ENCODE results near the gene GNB4.
A peak's percentile ranks its signal among the peaks of the same experiment; 100 is the strongest.

GNB4 gene

DNA sequence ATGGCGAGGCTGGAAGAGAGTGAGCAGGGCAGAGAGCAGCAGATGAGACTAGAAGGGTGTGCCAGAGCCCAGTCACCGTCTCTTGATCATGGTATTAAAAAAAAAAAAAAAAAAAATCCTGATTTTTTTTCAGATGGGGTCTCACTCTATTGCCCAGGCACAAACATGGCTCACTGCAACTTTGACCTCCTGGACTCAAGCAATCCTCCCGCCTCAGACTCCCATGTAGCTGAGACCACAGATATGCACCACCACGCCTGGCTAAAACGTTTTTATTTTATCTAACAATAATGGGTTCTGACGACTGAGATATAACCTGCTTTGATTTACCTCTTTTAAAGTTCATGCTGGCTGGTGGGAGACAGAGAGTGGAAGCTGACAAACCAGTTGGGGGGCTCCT is 4.0 kb downstream of the GNB4 start:
- Histone ChIP-seq H3K14ac (ENCODE audit: low read length) (no peak overlapping the region), H2BK120ac (ENCODE audit: insufficient read depth, low read length, poor library complexity) (no peak overlapping the region), H4K12ac (ENCODE audit: low read depth, low read length) (no peak overlapping the region), H3K9ac (ENCODE audit: low read length) (no peak overlapping the region), H3K79me2 (ENCODE audit: control insufficient read depth, insufficient read depth, low read length, poor library complexity) (peaks cover 9% of the 10 kb centered on the region), H3K9me3 (ENCODE audit: insufficient read depth, low read depth, low read length) (no peaks in the 10 kb centered on the region), H3K27ac (ENCODE audit: low read depth, low read length) (no peak overlapping the region), H3K4me1 (ENCODE audit: control insufficient read depth in 1 of 2, insufficient read depth in 2 of 2, low read length in 2 of 2) (peaks cover 3 to 4% of the 10 kb centered on the region in 2 experiments), H3K4ac (ENCODE audit: low read depth, low read length) (no peak overlapping the region), H3K4me3 (ENCODE audit: low read depth, low read length) (no peak overlapping the region), H2BK5ac (ENCODE audit: low read depth, low read length, poor library complexity) (no peak overlapping the region), H3K23ac (ENCODE audit: low read length) (no peak overlapping the region), H2AFZ (ENCODE audit: insufficient read depth, low read length, poor library complexity) (no peak overlapping the region), H4K91ac (ENCODE audit: low read depth, low read length) (no peak overlapping the region), H3K36me3 (ENCODE audit: control insufficient read depth in 1 of 2, insufficient read depth in 2 of 2, low read length in 2 of 2) (no peaks in the 10 kb centered on the region), H3K18ac (ENCODE audit: low read length) (no peak overlapping the region), H3K79me1 (ENCODE audit: low read length) (peaks cover 8% of the 10 kb centered on the region), H2AK5ac (ENCODE audit: low read length) (no peak overlapping the region), H2BK12ac (ENCODE audit: low read length) (no peak overlapping the region), H3K4me2 (ENCODE audit: low read length) (no peak overlapping the region), H3K27me3 (ENCODE audit: insufficient read depth, low read length) (no peaks in the 10 kb centered on the region), H4K8ac (ENCODE audit: low read depth, low read length) (no peak overlapping the region)
- DNase-seq = no peak
- WGBS (ENCODE audit: extremely low coverage, insufficient coverage, insufficient read length) = no CpG with 5 or more reads among the region's 6 CpGs

DNA sequence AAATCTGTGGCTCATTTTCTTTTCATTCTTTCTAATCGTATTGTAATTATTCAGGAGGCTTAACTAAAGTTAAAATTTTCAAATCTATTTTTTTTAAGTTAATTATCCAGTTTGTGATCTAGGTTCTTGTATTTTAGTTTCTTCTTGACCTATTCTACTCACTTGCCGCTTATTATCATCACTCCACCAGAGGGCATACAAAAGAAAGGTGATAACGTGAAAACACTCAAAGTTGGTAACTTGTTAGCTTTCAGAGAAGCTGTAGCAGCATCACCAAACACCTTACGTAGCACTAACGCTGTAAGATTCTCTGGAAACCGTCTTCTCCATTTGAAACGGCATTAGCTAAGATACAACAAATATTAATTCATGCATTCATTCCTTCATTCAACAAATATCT is 4.8 kb downstream of the GNB4 start:
- no peak overlapping the region for H4K8ac ChIP-seq (ENCODE audit: low read depth, low read length)
- no peaks in the 10 kb centered on the region for H3K9me3 ChIP-seq (ENCODE audit: insufficient read depth, low read depth, low read length)
- H3K36me3 ChIP-seq (ENCODE audit: control insufficient read depth in 1 of 2, insufficient read depth in 2 of 2, low read length in 2 of 2) = no peaks in the 10 kb centered on the region
- no peak overlapping the region for H3K23ac ChIP-seq (ENCODE audit: low read length)
- no peak overlapping the region for H3K14ac ChIP-seq (ENCODE audit: low read length)
- H3K79me1 ChIP-seq (ENCODE audit: low read length) = peaks cover 6% of the 10 kb centered on the region
- DNase-seq = peak in 1 of 2 donors; percentile 31
- peaks cover 6% of the 10 kb centered on the region for H3K79me2 ChIP-seq (ENCODE audit: control insufficient read depth, insufficient read depth, low read length, poor library complexity)
- H2AK5ac ChIP-seq (ENCODE audit: low read length) = no peak overlapping the region
- no peak overlapping the region for H2BK12ac ChIP-seq (ENCODE audit: low read length)
- peaks cover 3 to 4% of the 10 kb centered on the region in 2 experiments for H3K4me1 ChIP-seq (ENCODE audit: control insufficient read depth in 1 of 2, insufficient read depth in 2 of 2, low read length in 2 of 2)
- no peak overlapping the region for H2BK120ac ChIP-seq (ENCODE audit: insufficient read depth, low read length, poor library complexity)
- no peak overlapping the region for H2BK5ac ChIP-seq (ENCODE audit: low read depth, low read length, poor library complexity)
- H3K4ac ChIP-seq (ENCODE audit: low read depth, low read length) = no peak overlapping the region
- WGBS (ENCODE audit: extremely low coverage, insufficient coverage, insufficient read length) = no CpG with 5 or more reads among the region's 7 CpGs
- no peak overlapping the region for H3K9ac ChIP-seq (ENCODE audit: low read length)
- no peak overlapping the region for H3K18ac ChIP-seq (ENCODE audit: low read length)
- H3K4me3 ChIP-seq (ENCODE audit: low read depth, low read length) = no peak overlapping the region
- no peak overlapping the region for H3K4me2 ChIP-seq (ENCODE audit: low read length)
- H2AFZ ChIP-seq (ENCODE audit: insufficient read depth, low read length, poor library complexity) = no peak overlapping the region
- no peaks in the 10 kb centered on the region for H3K27me3 ChIP-seq (ENCODE audit: insufficient read depth, low read length)
- H4K91ac ChIP-seq (ENCODE audit: low read depth, low read length) = no peak overlapping the region
- H3K27ac ChIP-seq (ENCODE audit: low read depth, low read length) = no peak overlapping the region
- no peak overlapping the region for H4K12ac ChIP-seq (ENCODE audit: low read depth, low read length)

DNA sequence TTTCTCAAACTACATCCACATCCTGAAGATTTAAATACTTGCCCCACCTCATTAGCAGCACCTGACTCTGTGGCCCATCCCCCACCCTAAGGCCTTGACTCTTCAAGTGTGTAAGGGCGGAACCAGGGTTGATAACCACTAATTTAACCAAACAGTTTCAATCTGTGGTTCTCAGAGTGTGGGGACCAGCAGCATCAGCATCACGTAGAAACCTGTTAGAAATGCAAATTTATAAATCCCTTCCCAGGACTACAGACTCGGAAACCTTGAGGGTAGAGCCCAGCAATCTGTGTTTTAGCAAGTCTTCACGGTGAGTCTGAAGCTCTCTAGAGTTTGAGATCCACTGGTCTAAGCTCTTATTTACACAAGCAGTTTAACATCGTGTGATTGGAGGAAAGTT is 12.4 kb downstream of the GNB4 start:
- Histone ChIP-seq H3K4ac (ENCODE audit: low read depth, low read length) (no peak overlapping the region), H4K12ac (ENCODE audit: low read depth, low read length) (no peak overlapping the region), H2AFZ (ENCODE audit: insufficient read depth, low read length, poor library complexity) (no peak overlapping the region), H3K18ac (ENCODE audit: low read length) (no peak overlapping the region), H3K4me1 (ENCODE audit: control insufficient read depth in 1 of 2, insufficient read depth in 2 of 2, low read length in 2 of 2) (no peaks in the 10 kb centered on the region), H2BK12ac (ENCODE audit: low read length) (no peak overlapping the region), H3K23ac (ENCODE audit: low read length) (no peak overlapping the region), H3K27ac (ENCODE audit: low read depth, low read length) (no peak overlapping the region), H3K79me1 (ENCODE audit: low read length) (no peaks in the 10 kb centered on the region), H2BK5ac (ENCODE audit: low read depth, low read length, poor library complexity) (no peak overlapping the region), H3K9me3 (ENCODE audit: insufficient read depth, low read depth, low read length) (no peaks in the 10 kb centered on the region), H3K9ac (ENCODE audit: low read length) (no peak overlapping the region), H4K91ac (ENCODE audit: low read depth, low read length) (no peak overlapping the region), H3K4me2 (ENCODE audit: low read length) (no peak overlapping the region), H3K27me3 (ENCODE audit: insufficient read depth, low read length) (no peaks in the 10 kb centered on the region), H2AK5ac (ENCODE audit: low read length) (no peak overlapping the region), H2BK120ac (ENCODE audit: insufficient read depth, low read length, poor library complexity) (no peak overlapping the region), H3K4me3 (ENCODE audit: low read depth, low read length) (no peak overlapping the region), H3K79me2 (ENCODE audit: control insufficient read depth, insufficient read depth, low read length, poor library complexity) (no peaks in the 10 kb centered on the region), H3K14ac (ENCODE audit: low read length) (no peak overlapping the region), H4K8ac (ENCODE audit: low read depth, low read length) (no peak overlapping the region), H3K36me3 (ENCODE audit: control insufficient read depth in 1 of 2, insufficient read depth in 2 of 2, low read length in 2 of 2) (no peaks in the 10 kb centered on the region)
- no peak for DNase-seq
- no CpG with 5 or more reads among the region's 5 CpGs for WGBS (ENCODE audit: extremely low coverage, insufficient coverage, insufficient read length)

DNA sequence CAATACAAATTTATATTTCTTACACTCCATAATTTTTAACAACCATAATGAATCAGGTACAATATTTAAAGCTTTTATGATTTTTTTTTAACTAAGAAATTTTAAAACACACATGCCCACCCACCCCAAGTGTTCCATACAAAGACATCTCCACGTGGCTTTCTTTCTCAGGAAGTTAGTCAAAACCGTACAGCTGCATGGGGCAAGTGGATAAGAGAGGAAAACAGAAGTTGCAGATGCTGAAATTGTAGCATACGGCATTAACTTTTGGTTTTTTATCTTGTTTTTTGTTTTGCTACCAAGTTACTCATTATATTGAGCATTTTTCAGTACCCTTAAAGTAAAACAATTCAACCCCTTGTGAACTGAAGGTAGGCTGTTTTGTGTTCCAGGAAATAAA is 14.8 kb downstream of the GNB4 start:
- H3K79me1 ChIP-seq (ENCODE audit: low read length) = no peaks in the 10 kb centered on the region
- DNase-seq = no peak
- no peaks in the 10 kb centered on the region for H3K36me3 ChIP-seq (ENCODE audit: control insufficient read depth in 1 of 2, insufficient read depth in 2 of 2, low read length in 2 of 2)
- no peak overlapping the region for H2AK5ac ChIP-seq (ENCODE audit: low read length)
- no CpG with 5 or more reads among the region's 3 CpGs for WGBS (ENCODE audit: extremely low coverage, insufficient coverage, insufficient read length)
- H3K4me2 ChIP-seq (ENCODE audit: low read length) = no peak overlapping the region
- H3K4me3 ChIP-seq (ENCODE audit: low read depth, low read length) = no peak overlapping the region
- no peak overlapping the region for H4K91ac ChIP-seq (ENCODE audit: low read depth, low read length)
- H3K27me3 ChIP-seq (ENCODE audit: insufficient read depth, low read length) = no peaks in the 10 kb centered on the region
- no peak overlapping the region for H3K14ac ChIP-seq (ENCODE audit: low read length)
- no peaks in the 10 kb centered on the region for H3K79me2 ChIP-seq (ENCODE audit: control insufficient read depth, insufficient read depth, low read length, poor library complexity)
- H2BK120ac ChIP-seq (ENCODE audit: insufficient read depth, low read length, poor library complexity) = no peak overlapping the region
- H3K9me3 ChIP-seq (ENCODE audit: insufficient read depth, low read depth, low read length) = no peaks in the 10 kb centered on the region
- H3K23ac ChIP-seq (ENCODE audit: low read length) = no peak overlapping the region
- H2AFZ ChIP-seq (ENCODE audit: insufficient read depth, low read length, poor library complexity) = no peak overlapping the region
- H3K4ac ChIP-seq (ENCODE audit: low read depth, low read length) = no peak overlapping the region
- no peak overlapping the region for H3K9ac ChIP-seq (ENCODE audit: low read length)
- no peaks in the 10 kb centered on the region for H3K4me1 ChIP-seq (ENCODE audit: control insufficient read depth in 1 of 2, insufficient read depth in 2 of 2, low read length in 2 of 2)
- H2BK5ac ChIP-seq (ENCODE audit: low read depth, low read length, poor library complexity) = no peak overlapping the region
- H3K27ac ChIP-seq (ENCODE audit: low read depth, low read length) = no peak overlapping the region
- no peak overlapping the region for H4K12ac ChIP-seq (ENCODE audit: low read depth, low read length)
- no peak overlapping the region for H3K18ac ChIP-seq (ENCODE audit: low read length)
- no peak overlapping the region for H4K8ac ChIP-seq (ENCODE audit: low read depth, low read length)
- H2BK12ac ChIP-seq (ENCODE audit: low read length) = no peak overlapping the region

Measured in trophoblast cell (in vitro differentiated cells and primary cell).